A673 (cell line): ENCODE measurements around the gene PPM1N.

ENCODE experiments used
- EZH2 ChIP-seq: fragments of 200-600 bp; sonication (generic); IDR thresholded peaks from 2 replicates; pipeline ENCODE4 v1.6.1; 2017; ENCODE audit warnings: borderline replicate concordance, low read depth, mild to moderate bottlenecking, mixed read lengths, antibody characterized with exemption, low read length; ENCODE audit not compliant: poor library complexity, severe bottlenecking
- TF ChIP-seq, protein P1 (sequence below): fragments of 300-800, 200-600 bp; sonication (generic); conservative IDR thresholded peaks from 2 replicates; pipeline ENCODE4 v1.5.1; 2017; ENCODE audit warnings: low read depth, mild to moderate bottlenecking, antibody characterized with exemption, low read length, moderate library complexity, mixed read lengths

DNA sequence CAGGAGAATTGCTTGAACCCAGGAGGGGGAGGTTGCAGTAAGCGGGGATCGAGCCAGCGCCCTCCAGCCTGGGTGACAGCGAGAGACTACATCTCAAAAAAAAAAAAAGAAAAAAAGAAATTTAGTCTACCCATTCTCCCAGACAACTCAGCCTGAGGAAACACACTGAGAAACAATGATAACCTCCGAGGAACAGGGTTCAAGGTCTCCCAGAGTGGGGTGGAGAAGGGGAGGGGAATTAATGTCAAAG, 7.7 kb downstream of the PPM1N start:
- TF ChIP-seq, protein P1, sequence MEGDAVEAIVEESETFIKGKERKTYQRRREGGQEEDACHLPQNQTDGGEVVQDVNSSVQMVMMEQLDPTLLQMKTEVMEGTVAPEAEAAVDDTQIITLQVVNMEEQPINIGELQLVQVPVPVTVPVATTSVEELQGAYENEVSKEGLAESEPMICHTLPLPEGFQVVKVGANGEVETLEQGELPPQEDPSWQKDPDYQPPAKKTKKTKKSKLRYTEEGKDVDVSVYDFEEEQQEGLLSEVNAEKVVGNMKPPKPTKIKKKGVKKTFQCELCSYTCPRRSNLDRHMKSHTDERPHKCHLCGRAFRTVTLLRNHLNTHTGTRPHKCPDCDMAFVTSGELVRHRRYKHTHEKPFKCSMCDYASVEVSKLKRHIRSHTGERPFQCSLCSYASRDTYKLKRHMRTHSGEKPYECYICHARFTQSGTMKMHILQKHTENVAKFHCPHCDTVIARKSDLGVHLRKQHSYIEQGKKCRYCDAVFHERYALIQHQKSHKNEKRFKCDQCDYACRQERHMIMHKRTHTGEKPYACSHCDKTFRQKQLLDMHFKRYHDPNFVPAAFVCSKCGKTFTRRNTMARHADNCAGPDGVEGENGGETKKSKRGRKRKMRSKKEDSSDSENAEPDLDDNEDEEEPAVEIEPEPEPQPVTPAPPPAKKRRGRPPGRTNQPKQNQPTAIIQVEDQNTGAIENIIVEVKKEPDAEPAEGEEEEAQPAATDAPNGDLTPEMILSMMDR, result no peak
- no peak for TF ChIP-seq EZH2
